Glutamatergic neuron (in vitro differentiated cells): ENCODE data around the gene TSSC4. TPM values are rescaled to one million over a fixed set of nuclear protein-coding genes. Genes with fewer than 3 reads are reported as not detected.

Experiments
- DNase-seq: peaks from one replicate; pipeline ENCODE4 v3.0.0; 2022
- H3K27ac Mint-ChIP-seq: one replicate; pipeline ENCODE4 v1.8.0; 2020; ENCODE audit warnings: mild to moderate bottlenecking, mixed read lengths, inconsistent platforms; ENCODE audit not compliant: unreplicated experiment
- H3K27me3 Mint-ChIP-seq: one replicate; pipeline ENCODE4 v1.8.0; 2020; ENCODE audit warnings: mild to moderate bottlenecking, moderate library complexity, mixed read lengths, inconsistent platforms; ENCODE audit not compliant: unreplicated experiment
- H3K36me3 Mint-ChIP-seq: one replicate; pipeline ENCODE4 v1.8.0; 2020; ENCODE audit warnings: mild to moderate bottlenecking, mixed read lengths, inconsistent platforms; ENCODE audit not compliant: unreplicated experiment
- H3K4me1 Mint-ChIP-seq: one replicate; pipeline ENCODE4 v1.8.0; 2020; ENCODE audit warnings: mild to moderate bottlenecking, low read depth, mixed read lengths, inconsistent platforms; ENCODE audit not compliant: unreplicated experiment
- H3K4me3 Mint-ChIP-seq: one replicate; pipeline ENCODE4 v1.8.0; 2020; ENCODE audit warnings: mild to moderate bottlenecking, mixed read lengths, inconsistent platforms; ENCODE audit not compliant: unreplicated experiment
- H3K9me3 Mint-ChIP-seq: one replicate; pipeline ENCODE4 v1.8.0; 2020; ENCODE audit warnings: mild to moderate bottlenecking, moderate library complexity, mixed read lengths, inconsistent platforms; ENCODE audit not compliant: unreplicated experiment
- CTCF ChIP-seq: fragments of 200-600 bp; sonication (generic); IDR thresholded peaks from one replicate; pipeline ENCODE4 v1.5.0; 2021; ENCODE audit not compliant: partially characterized antibody, unreplicated experiment
- total RNA-seq: library from RNA; stranded (reverse); fragmentation: NEBNext Ultra II Directional; extraction: Animal tissue kit (Norgen Biotek cat#: 25700); gene quantifications from one replicate; pipeline ENCODE4 v1.2.1, GENCODE V29; 2021; ENCODE audit not compliant: unreplicated experiment

The TSSC4 gene
- total RNA-seq, 1 donor from 2014 or later, result 49.7 TPM

GRCh38 chr11:2412323-2412722 is 11.8 kb downstream of the TSSC4 start:
- no peak for TF ChIP-seq CTCF
- Mint-ChIP-seq H3K36me3 (no peaks in the 10 kb centered on the region), H3K27me3 (peaks cover 4% of the 10 kb centered on the region), H3K4me1 (no peaks in the 10 kb centered on the region), H3K4me3 (no peak overlapping the region), H3K9me3 (peaks cover 2% of the 10 kb centered on the region), H3K27ac (no peak overlapping the region)
- no peak for DNase-seq

GRCh38 chr11:2413742-2414579 is 13.4 kb downstream of the TSSC4 start:
- no peak overlapping the region for H3K4me3 Mint-ChIP-seq
- no peak for DNase-seq
- H3K9me3 Mint-ChIP-seq, result peaks cover 3% of the 10 kb centered on the region
- TF ChIP-seq CTCF, result no peak
- H3K27ac Mint-ChIP-seq, result no peak overlapping the region
- H3K27me3 Mint-ChIP-seq, result peaks cover 4% of the 10 kb centered on the region
- no peaks in the 10 kb centered on the region for H3K4me1 Mint-ChIP-seq
- no peaks in the 10 kb centered on the region for H3K36me3 Mint-ChIP-seq

GRCh38 chr11:2414616-2415015 is 14.1 kb downstream of the TSSC4 start:
- H3K4me3 Mint-ChIP-seq, result no peak overlapping the region
- DNase-seq, result no peak
- H3K4me1 Mint-ChIP-seq, result no peaks in the 10 kb centered on the region
- H3K9me3 Mint-ChIP-seq, result peaks cover 3% of the 10 kb centered on the region
- no peak overlapping the region for H3K27ac Mint-ChIP-seq
- TF ChIP-seq CTCF, result no peak
- no peaks in the 10 kb centered on the region for H3K36me3 Mint-ChIP-seq
- peaks cover 4% of the 10 kb centered on the region for H3K27me3 Mint-ChIP-seq

GRCh38 chr11:2415171-2415570 is 14.6 kb downstream of the TSSC4 start:
- H3K9me3 Mint-ChIP-seq, result peaks cover 3% of the 10 kb centered on the region
- H3K4me3 Mint-ChIP-seq, result no peak overlapping the region
- H3K4me1 Mint-ChIP-seq, result no peaks in the 10 kb centered on the region
- H3K27ac Mint-ChIP-seq, result no peak overlapping the region
- H3K36me3 Mint-ChIP-seq, result no peaks in the 10 kb centered on the region
- peaks cover 4% of the 10 kb centered on the region for H3K27me3 Mint-ChIP-seq
- TF ChIP-seq CTCF, result no peak
- no peak for DNase-seq

DNA sequence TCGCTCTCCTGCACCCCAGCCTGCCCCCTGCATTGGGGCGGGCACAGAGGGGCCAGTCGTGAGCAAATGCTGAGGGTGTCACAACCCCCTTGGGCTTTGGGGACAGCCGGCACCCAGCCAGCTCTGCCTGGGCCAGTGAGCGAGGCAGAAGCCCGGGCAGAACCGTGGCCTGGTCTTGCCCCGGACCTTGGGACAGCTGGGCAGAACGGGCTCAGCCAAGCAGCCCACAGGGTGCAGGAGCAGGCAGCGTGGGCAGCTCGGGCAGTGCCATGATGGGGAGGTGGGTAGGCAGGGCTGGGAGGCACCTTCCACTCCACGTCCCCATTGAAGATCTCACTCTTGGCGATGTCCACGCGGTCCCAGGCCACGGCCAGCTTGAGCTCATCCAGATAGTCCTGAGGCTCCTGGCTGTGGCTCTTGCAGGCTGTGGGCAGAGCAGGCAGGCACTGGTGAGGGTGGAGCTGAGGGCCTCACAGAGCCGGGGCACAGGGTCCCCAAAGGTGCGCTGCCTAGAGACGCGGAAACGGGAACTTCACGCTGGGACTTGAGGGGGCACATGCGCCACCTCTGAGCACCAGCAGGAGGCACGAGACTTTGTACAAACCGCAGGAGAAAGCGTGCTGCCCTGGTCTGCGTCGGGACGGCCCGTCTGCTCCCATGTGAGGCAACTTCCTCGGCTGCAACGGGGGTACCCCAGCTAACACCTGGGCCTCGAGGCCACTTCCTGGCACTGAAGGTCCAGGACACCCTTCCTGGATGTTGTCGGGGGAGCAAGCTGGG is 15.2 kb downstream of the TSSC4 start:
- TF ChIP-seq CTCF, result peak; percentile 27
- Mint-ChIP-seq H3K27ac (no peak overlapping the region), H3K4me3 (no peak overlapping the region), H3K9me3 (peaks cover 3% of the 10 kb centered on the region), H3K27me3 (peaks cover 4% of the 10 kb centered on the region), H3K36me3 (no peaks in the 10 kb centered on the region), H3K4me1 (no peaks in the 10 kb centered on the region)
- no peak for DNase-seq
